Endothelial cell of umbilical vein (primary cell): Measurements from ENCODE around the gene TTC27. TPM values are rescaled to one million over a fixed set of nuclear protein-coding genes. Genes with fewer than 3 reads are reported as not detected.

Experiments
- BruUV-seq: library from RNA; stranded (reverse); fragments of 400-500 nt; replicated peaks from 2 replicates; lab custom pipeline; 2021; lab: Mats Ljungman, UMichigan
- CTCF ChIA-PET: fragments of 300-600, 350-600 bp; sonication (Branson Sonifier 250); formaldehyde crosslinking; loops from one replicate; lab custom pipeline; 2021; ENCODE audit warnings: antibody characterized with exemption, inconsistent platforms; lab: Charles Lee
- POLR2A ChIA-PET: fragments of 300-600, 350-600 bp; sonication (Branson Sonifier 250); formaldehyde crosslinking; loops from one replicate; lab custom pipeline; 2021; ENCODE audit warnings: antibody characterized with exemption, inconsistent platforms; lab: Charles Lee
- DNase-seq: peaks from one replicate; pipeline ENCODE4 v3.0.0-alpha.2; 2011; ENCODE audit warnings: low read depth, low spot score
- FAIRE-seq: peaks from 2 replicates; lab custom pipeline; 2011; peaks lifted over from hg19 to GRCh38; lab: Jason Lieb, UNC
- H2AFZ ChIP-seq: 2 replicates; pipeline ENCODE4 v1.6.0; 2012; ENCODE audit warnings: low read depth, low read length, control low read depth, inconsistent platforms
- H3K27ac ChIP-seq: 2 replicates; pipeline ENCODE4 v1.5.1; 2011; ENCODE audit warnings: low read depth, mild to moderate bottlenecking, control low read depth, low read length, moderate library complexity; ENCODE audit not compliant: insufficient read depth
- H3K27me3 ChIP-seq, 2 experiments: 2 replicates each; pipeline versions ENCODE4 v1.6.0 to v1.6.1; 2011; ENCODE audit warnings: low read length in 2 of 2, mixed read lengths in 1 of 2; ENCODE audit not compliant: control insufficient read depth in 2 of 2, insufficient read depth in 2 of 2
- H3K36me3 ChIP-seq, 2 experiments: 2 replicates in 1 of 2; 3 replicates in 1 of 2; pipeline ENCODE4 v1.5.1; 2011; ENCODE audit warnings: low read length in 2 of 2, mild to moderate bottlenecking in 1 of 2, moderate library complexity in 1 of 2; ENCODE audit not compliant: control insufficient read depth in 2 of 2, insufficient read depth in 2 of 2; ENCODE audit errors: extremely low read depth in 1 of 2
- H3K4me1 ChIP-seq: 3 replicates; pipeline ENCODE4 v1.5.1; 2011; ENCODE audit warnings: mild to moderate bottlenecking, low read length; ENCODE audit not compliant: control insufficient read depth, insufficient read depth; ENCODE audit errors: extremely low read depth
- H3K4me2 ChIP-seq: 2 replicates; pipeline ENCODE4 v1.6.1; 2011; ENCODE audit warnings: low read length, control low read depth, mixed read lengths; ENCODE audit not compliant: insufficient read depth
- H3K4me3 ChIP-seq, 3 experiments: fragments of 200-600 bp in 1 of 3; sonication (generic), shearing (Covaris generic) in 1 of 3; replicated peaks in 1 of 3; 2 replicates each; pipeline ENCODE4 v1.5.1; 2011 to 2016; ENCODE audit warnings: control low read depth in 3 of 3, low read length in 3 of 3, mild to moderate bottlenecking in 2 of 3, inconsistent platforms in 1 of 3, low read depth in 1 of 3, moderate library complexity in 1 of 3; ENCODE audit not compliant: insufficient read depth in 1 of 3
- H3K79me2 ChIP-seq: 2 replicates; pipeline ENCODE4 v1.6.0; 2012; ENCODE audit warnings: low read length, inconsistent platforms; ENCODE audit not compliant: control insufficient read depth, insufficient read depth
- H3K9ac ChIP-seq: replicated peaks from 2 replicates; pipeline ENCODE3; 2011; ENCODE audit warnings: low read length, control low read depth; ENCODE audit not compliant: insufficient read depth; ENCODE audit errors: extremely low read depth
- H3K9me1 ChIP-seq: replicated peaks from 3 replicates; pipeline ENCODE4 v1.6.0; 2011; ENCODE audit warnings: mild to moderate bottlenecking, low read length; ENCODE audit not compliant: control insufficient read depth, insufficient read depth; ENCODE audit errors: extremely low read depth
- H3K9me3 ChIP-seq: replicated peaks from 2 replicates; pipeline ENCODE4 v1.5.1; 2012; ENCODE audit warnings: low read length, inconsistent platforms; ENCODE audit not compliant: control insufficient read depth, insufficient read depth
- H4K20me1 ChIP-seq: replicated peaks from 2 replicates; pipeline ENCODE3; 2011; ENCODE audit warnings: mild to moderate bottlenecking, low read length; ENCODE audit not compliant: control insufficient read depth, insufficient read depth; ENCODE audit errors: extremely low read depth
- CTCF ChIP-seq, 2 donors: IDR thresholded peaks; 1 replicate in 1 of 2; 2 replicates in 1 of 2; pipeline ENCODE4 v1.5.1; 2011; ENCODE audit warnings: low read length in 2 of 2, mild to moderate bottlenecking in 2 of 2, moderate library complexity in 2 of 2, control low read depth in 1 of 2, inconsistent platforms in 1 of 2, low read depth in 1 of 2; ENCODE audit not compliant: insufficient read depth in 1 of 2; ENCODE audit errors: extremely low read depth in 1 of 2
- GATA2 ChIP-seq: IDR thresholded peaks from 2 replicates; pipeline ENCODE4 v1.7.0; 2011; ENCODE audit warnings: low read depth, mild to moderate bottlenecking, moderate library complexity, mixed read lengths, low read length; ENCODE audit not compliant: insufficient read length, insufficient read depth
- MAX ChIP-seq: IDR thresholded peaks from 2 replicates; pipeline ENCODE4 v1.6.1; 2011; ENCODE audit not compliant: insufficient read depth, insufficient read length
- POLR2AphosphoS5 ChIP-seq: IDR thresholded peaks from 2 replicates; pipeline ENCODE4 v1.6.1; 2012; ENCODE audit warnings: low read depth, mild to moderate bottlenecking, control low read depth, low read length, moderate library complexity; ENCODE audit not compliant: insufficient read depth
- dilution Hi-C: fragments of 300-500 bp; cut with MboI; formaldehyde crosslinking; loops from one replicate; pipeline ENCODE4 v1.15.0; 2019; ENCODE audit warnings: low sequenced_read_pairs; ENCODE audit not compliant: extremely low pct_ligation_motif_present
- intact Hi-C: fragments of 100-400 bp; cut with micrococcal nuclease; formaldehyde crosslinking; loops from one replicate; pipeline ENCODE4 v1.10.0; 2022
- polyA plus RNA-seq, 4 experiments: library from polyadenylated mRNA; depleted of rRNA in 3 of 4; stranded (reverse) in 3 of 4; unstranded in 1 of 4; fragments of >200 nt; gene quantifications; 2 replicates each; pipeline versions ENCODE4 v1.2.1 to v1.2.3, GENCODE V29; 2011 to 2012; ENCODE audit warnings: missing spikeins in 1 of 4
- total RNA-seq: library from RNA; stranded (reverse); gene quantifications from 2 replicates; pipeline ENCODE4 v1.2.3, GENCODE V29; 2021

TTC27 gene
- total and polyA plus RNA-seq, 2 donors (not counting 3 experiments of a cell fraction or from before 2014, with no cell fraction given): 16.3 to 20.1 TPM

DNA sequence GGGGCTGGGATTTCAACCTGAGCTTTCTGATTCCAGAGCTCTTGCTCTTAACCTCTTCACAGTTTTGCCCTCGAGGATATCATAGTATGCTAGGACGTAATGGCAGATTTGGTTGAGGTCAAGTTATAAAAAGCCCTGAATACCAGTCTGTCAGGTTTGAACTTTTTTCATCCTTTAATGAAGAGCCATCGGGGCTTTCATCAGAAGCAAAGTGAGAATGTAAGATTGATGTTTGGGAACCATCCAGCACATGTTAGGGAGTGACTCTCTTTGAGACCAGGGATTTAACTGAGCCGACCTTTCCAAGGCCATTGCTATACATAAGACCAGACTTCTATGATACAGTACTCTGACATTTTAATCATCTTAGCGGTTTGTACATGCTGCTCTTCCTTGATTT, 142.5 kb downstream of the TTC27 start:
- dilution Hi-C loops (no loop called here), intact Hi-C loops (no loop called here)
- H3K4me1 ChIP-seq: peaks cover 3% of the 10 kb centered on the region

More for the DNA sequence above, 142.5 kb downstream of the TTC27 start:
- no peaks in the 10 kb centered on the region for H4K20me1 ChIP-seq
- no peaks in the 10 kb centered on the region for H3K79me2 ChIP-seq
- no peak for TF ChIP-seq MAX
- no peak for TF ChIP-seq CTCF (IDR thresholded peaks at IDR 0.05; ENCODE audit: extremely low read depth in 1 of 2, insufficient read depth in 1 of 2, low read depth in 1 of 2, low read length in 2 of 2)
- TF ChIP-seq POLR2AphosphoS5: no peak
- TF ChIP-seq GATA2: no peak
- H3K4me3 ChIP-seq: no peak overlapping the region
- H3K9me1 ChIP-seq: no peaks in the 10 kb centered on the region
- no peak overlapping the region for H3K9ac ChIP-seq
- no peaks in the 10 kb centered on the region for H3K27me3 ChIP-seq
- H3K4me2 ChIP-seq: no peak overlapping the region
- no peaks in the 10 kb centered on the region for H3K36me3 ChIP-seq
- ChIA-PET CTCF (interaction anchor here (1.0 to 2.2 kb wide), 5 partner anchors 316 to 813 kb away, joined by 3 to 7 read pairs (median 4); no protein-coding TSS in a partner anchor), POLR2A (no interaction called here)
- no peak overlapping the region for H3K27ac ChIP-seq
- no peak for DNase-seq
- H3K9me3 ChIP-seq: no peaks in the 10 kb centered on the region
- no TSS peak for BruUV-seq
- no peak for FAIRE-seq
- H2AFZ ChIP-seq: no peak overlapping the region
